Gastrocnemius medialis (tissue), 4 donors: ENCODE data around the gene ADCY4. TPM values are rescaled to one million over a fixed set of nuclear protein-coding genes. Genes with fewer than 3 reads are reported as not detected.

Source experiments
- ATAC-seq, 2 donors: fragments of 150-250 bp; one replicate each; pipeline ENCODE4 v1.9.1; 2016
- DNase-seq, 2 donors: peaks; one replicate each; pipeline ENCODE4 v3.0.0-alpha.2; 2019
- H3K27ac ChIP-seq, 4 donors: fragments of 200-600 bp; sonication (generic); 1 replicate in 1 of 4; 2 replicates in 3 of 4; pipeline ENCODE4 v1.5.1; 2016 to 2018; ENCODE audit warnings: mild to moderate bottlenecking in 2 of 4, moderate library complexity in 1 of 4
- H3K27me3 ChIP-seq, 3 donors: fragments of 200-600 bp; sonication (generic) in 2 of 3; 1 replicate in 1 of 3; 2 replicates in 2 of 3; pipeline versions ENCODE4 v1.5.1 to v1.6.0; 2016 to 2019; ENCODE audit warnings: mild to moderate bottlenecking in 1 of 3, moderate library complexity in 1 of 3
- H3K36me3 ChIP-seq, 2 donors: fragments of 200-600 bp; sonication (generic) in 1 of 2; one replicate each; pipeline ENCODE4 v1.5.1; 2017 to 2018
- H3K4me1 ChIP-seq, 2 donors: fragments of 200-600 bp; sonication (generic) in 1 of 2; one replicate each; pipeline ENCODE4 v1.5.1; 2016 to 2017; ENCODE audit warnings: mild to moderate bottlenecking in 2 of 2
- H3K4me3 ChIP-seq, 4 donors: fragments of 200-600 bp; sonication (generic) in 3 of 4; 1 replicate in 1 of 4; 2 replicates in 3 of 4; pipeline ENCODE4 v1.5.1; 2016 to 2019; ENCODE audit warnings: mild to moderate bottlenecking in 2 of 4
- H3K9me3 ChIP-seq, 3 donors: fragments of 200-600 bp; sonication (generic) in 2 of 3; 1 replicate in 1 of 3; 2 replicates in 2 of 3; pipeline ENCODE4 v1.5.1; 2016 to 2019
- CTCF ChIP-seq, 5 experiments: fragments of 450-650 bp in 3 of 5; fragments of 200-600 bp in 2 of 5; sonication (generic) in 2 of 5; IDR thresholded peaks in 4 of 5; conservative IDR thresholded peaks in 1 of 5; 1 replicate in 4 of 5; 2 replicates in 1 of 5; pipeline ENCODE4 v1.5.1; 2016 to 2019; ENCODE audit warnings: antibody characterized with exemption in 5 of 5, mild to moderate bottlenecking in 3 of 5, moderate library complexity in 3 of 5
- POLR2A ChIP-seq, 2 donors: fragments of 450-650 bp; IDR thresholded peaks; one replicate each; pipeline ENCODE4 v1.6.1; 2017; ENCODE audit warnings: antibody characterized with exemption in 2 of 2, mild to moderate bottlenecking in 2 of 2, moderate library complexity in 2 of 2
- in situ Hi-C, 4 donors: fragments of 200-750 bp; cut with MboI; loops; one replicate each; pipeline versions ENCODE4 v1.15.0 to v1.8.0; 2017; ENCODE audit warnings: low sequenced_read_pairs in 4 of 4
- intact Hi-C: fragments of 100-400 bp; cut with DNase I; formaldehyde crosslinking; loops from one replicate; pipeline ENCODE4 v1.15.1; 2023; ENCODE audit warnings: low total_unique reads
- total RNA-seq, 4 donors: library from RNA; depleted of rRNA; stranded (reverse); fragments of >200 nt; gene quantifications; one replicate each; pipeline versions ENCODE4 v1.1.0 to v1.2.3, GENCODE V29; 2016

The ADCY4 gene
- total RNA-seq, 4 donors from 2014 or later: 7.9 to 16.6 (median 8.7) TPM

- intact Hi-C loops: loop anchor here (2.0 to 5.0 kb wide), 3 partner anchors 31 to 65 kb away; partner anchors contain the start of gene ADCY4
- in situ Hi-C loops: loop anchor here in 1 of 4 donors (5.0 kb wide), 1 partner anchor 66 kb away; no protein-coding TSS in a partner anchor
- H3K4me1 ChIP-seq: peaks cover 10% of the 10 kb centered on the region in 2 donors
These were observed 30.9 kb upstream of the ADCY4 start for GRCh38 chr14:24365600-24366412.

GRCh38 chr14:24364841-24365240 is 30.0 kb upstream of the ADCY4 start:
- H3K4me1 ChIP-seq: peaks cover 10% of the 10 kb centered on the region in 2 donors
- TF ChIP-seq POLR2A (IDR thresholded peaks at IDR 0.05) (no peak), CTCF (IDR thresholded peaks at IDR 0.05 in 4 of 5, conservative IDR thresholded peaks at IDR 0.05 in 1 of 5) (no peak)
- H3K9me3 ChIP-seq: no peaks in the 10 kb centered on the region
- peak overlapping the region in 3 of 4 donors; percentile 74 to 85 (median 76) for H3K27ac ChIP-seq
- DNase-seq (no peak), ATAC-seq (no peak)
- peaks cover 38 to 46% (median 42%) of the 10 kb centered on the region in 3 donors for H3K27me3 ChIP-seq
- H3K4me3 ChIP-seq: no peak overlapping the region
- H3K36me3 ChIP-seq: no peaks in the 10 kb centered on the region
- intact Hi-C loops (loop anchor here (5.0 kb wide), 1 partner anchor 37 kb away; no protein-coding TSS in a partner anchor), in situ Hi-C loops (loop anchor here in 1 of 4 donors (5.0 kb wide), 1 partner anchor 67 kb away; no protein-coding TSS in a partner anchor)

More at GRCh38 chr14:24365600-24366412, 30.9 kb upstream of the ADCY4 start:
- Histone ChIP-seq H3K36me3 (no peaks in the 10 kb centered on the region), H3K27ac (peak overlapping the region; percentile 74 to 85 (median 80)), H3K9me3 (no peaks in the 10 kb centered on the region), H3K27me3 (peaks cover 38 to 46% (median 43%) of the 10 kb centered on the region in 3 donors), H3K4me3 (peak overlapping the region; percentile 44 to 62 (median 55))
- peak; percentile 59 to 61 for DNase-seq
- ATAC-seq: peak; percentile 31 to 37
- TF ChIP-seq CTCF (IDR thresholded peaks at IDR 0.05 in 4 of 5, conservative IDR thresholded peaks at IDR 0.05 in 1 of 5) (peak; percentile 28 to 69 (median 62)), POLR2A (IDR thresholded peaks at IDR 0.05) (no peak)

GRCh38 chr14:24363401-24363800 is 28.5 kb upstream of the ADCY4 start:
- in situ Hi-C loops: no loop called here
- Histone ChIP-seq H3K4me3 (no peak overlapping the region), H3K4me1 (peaks cover 8 to 10% of the 10 kb centered on the region in 2 donors), H3K9me3 (no peaks in the 10 kb centered on the region), H3K36me3 (no peaks in the 10 kb centered on the region), H3K27ac (no peak overlapping the region), H3K27me3 (peaks cover 29 to 37% (median 32%) of the 10 kb centered on the region in 3 donors)
- no peak for DNase-seq
- no peak for ATAC-seq
- TF ChIP-seq POLR2A (IDR thresholded peaks at IDR 0.05): no peak
- no peak for TF ChIP-seq CTCF (IDR thresholded peaks at IDR 0.05 in 4 of 5, conservative IDR thresholded peaks at IDR 0.05 in 1 of 5)
- intact Hi-C loops: no loop called here

GRCh38 chr14:24362241-24362960 is 27.5 kb upstream of the ADCY4 start:
- no peaks in the 10 kb centered on the region for H3K9me3 ChIP-seq
- no peak for ATAC-seq
- no peak overlapping the region for H3K4me3 ChIP-seq
- no peak for DNase-seq
- H3K27ac ChIP-seq: no peak overlapping the region
- in situ Hi-C loops: no loop called here
- no peak for TF ChIP-seq CTCF (IDR thresholded peaks at IDR 0.05 in 4 of 5, conservative IDR thresholded peaks at IDR 0.05 in 1 of 5)
- TF ChIP-seq POLR2A (IDR thresholded peaks at IDR 0.05): no peak
- H3K36me3 ChIP-seq: no peaks in the 10 kb centered on the region
- peaks cover 21 to 27% (median 26%) of the 10 kb centered on the region in 3 donors for H3K27me3 ChIP-seq
- intact Hi-C loops: no loop called here
- peaks cover 4 to 6% of the 10 kb centered on the region in 2 donors for H3K4me1 ChIP-seq
